Measurements from ENCODE around the gene MLF2.

- TF ChIP-seq CSDC2 (CRISPR knock-in tag; IDR thresholded peaks at IDR 0.05) (no peak), PATZ1 (CRISPR knock-in tag; IDR thresholded peaks at IDR 0.05; ENCODE audit: borderline replicate concordance) (no peak), ZFP3 (CRISPR knock-in tag; IDR thresholded peaks at IDR 0.05) (no peak)
Measured at GRCh38 chr12:6771091-6771495, 18.2 kb upstream of the MLF2 start.
